Ishikawa (cell line): Measurements from ENCODE around the gene TTC13.

Experiments used
- CEBPB ChIP-seq: IDR thresholded peaks from 2 replicates; pipeline ENCODE4 v1.6.1; 2012
- CREB1 ChIP-seq: IDR thresholded peaks from 2 replicates; pipeline ENCODE4 v1.6.1; 2012; ENCODE audit warnings: low read depth
- EGR1 ChIP-seq: IDR thresholded peaks from 2 replicates; pipeline ENCODE4 v1.6.1; 2012
- EP300 ChIP-seq: IDR thresholded peaks from 2 replicates; pipeline ENCODE4 v1.6.1; 2012; ENCODE audit warnings: borderline replicate concordance
- FOXM1 ChIP-seq: IDR thresholded peaks from 2 replicates; pipeline ENCODE4 v1.6.1; 2012; ENCODE audit warnings: low read depth, borderline replicate concordance
- NFIC ChIP-seq: IDR thresholded peaks from 2 replicates; pipeline ENCODE4 v1.6.1; 2012
- RAD21 ChIP-seq: IDR thresholded peaks from 2 replicates; pipeline ENCODE4 v1.6.1; 2012; ENCODE audit warnings: low read depth
- TAF1 ChIP-seq: IDR thresholded peaks from 2 replicates; pipeline ENCODE4 v1.6.1; 2012; ENCODE audit warnings: low read depth, mild to moderate bottlenecking
- TCF12 ChIP-seq: IDR thresholded peaks from 2 replicates; pipeline ENCODE4 v1.6.1; 2012; ENCODE audit warnings: low read depth
- TEAD4 ChIP-seq: IDR thresholded peaks from 2 replicates; pipeline ENCODE4 v1.6.1; 2012
- USF1 ChIP-seq: IDR thresholded peaks from 2 replicates; pipeline ENCODE4 v1.6.1; 2012
- YY1 ChIP-seq: IDR thresholded peaks from 2 replicates; pipeline ENCODE4 v1.6.1; 2012; ENCODE audit warnings: low read depth
- ZBTB7A ChIP-seq: IDR thresholded peaks from 2 replicates; pipeline ENCODE4 v1.6.1; 2012; ENCODE audit warnings: low read depth
- TF ChIP-seq, protein P1 (sequence below): IDR thresholded peaks from 2 replicates; pipeline ENCODE4 v1.6.1; 2012; ENCODE audit warnings: low read depth, mild to moderate bottlenecking
- TF ChIP-seq, protein P2 (sequence below): IDR thresholded peaks from 2 replicates; pipeline ENCODE4 v1.6.1; 2012

Gene TTC13

GRCh38 chr1:230992100-230992774 lies 13.6 kb upstream of the TTC13 start:
- no peak for TF ChIP-seq TAF1
- TF ChIP-seq RAD21 = no peak
- no peak for TF ChIP-seq EP300
- no peak for TF ChIP-seq EGR1
- TF ChIP-seq TCF12 = no peak
- TF ChIP-seq ZBTB7A = no peak
- TF ChIP-seq TEAD4 = no peak
- TF ChIP-seq USF1 = no peak
- TF ChIP-seq, protein P1, sequence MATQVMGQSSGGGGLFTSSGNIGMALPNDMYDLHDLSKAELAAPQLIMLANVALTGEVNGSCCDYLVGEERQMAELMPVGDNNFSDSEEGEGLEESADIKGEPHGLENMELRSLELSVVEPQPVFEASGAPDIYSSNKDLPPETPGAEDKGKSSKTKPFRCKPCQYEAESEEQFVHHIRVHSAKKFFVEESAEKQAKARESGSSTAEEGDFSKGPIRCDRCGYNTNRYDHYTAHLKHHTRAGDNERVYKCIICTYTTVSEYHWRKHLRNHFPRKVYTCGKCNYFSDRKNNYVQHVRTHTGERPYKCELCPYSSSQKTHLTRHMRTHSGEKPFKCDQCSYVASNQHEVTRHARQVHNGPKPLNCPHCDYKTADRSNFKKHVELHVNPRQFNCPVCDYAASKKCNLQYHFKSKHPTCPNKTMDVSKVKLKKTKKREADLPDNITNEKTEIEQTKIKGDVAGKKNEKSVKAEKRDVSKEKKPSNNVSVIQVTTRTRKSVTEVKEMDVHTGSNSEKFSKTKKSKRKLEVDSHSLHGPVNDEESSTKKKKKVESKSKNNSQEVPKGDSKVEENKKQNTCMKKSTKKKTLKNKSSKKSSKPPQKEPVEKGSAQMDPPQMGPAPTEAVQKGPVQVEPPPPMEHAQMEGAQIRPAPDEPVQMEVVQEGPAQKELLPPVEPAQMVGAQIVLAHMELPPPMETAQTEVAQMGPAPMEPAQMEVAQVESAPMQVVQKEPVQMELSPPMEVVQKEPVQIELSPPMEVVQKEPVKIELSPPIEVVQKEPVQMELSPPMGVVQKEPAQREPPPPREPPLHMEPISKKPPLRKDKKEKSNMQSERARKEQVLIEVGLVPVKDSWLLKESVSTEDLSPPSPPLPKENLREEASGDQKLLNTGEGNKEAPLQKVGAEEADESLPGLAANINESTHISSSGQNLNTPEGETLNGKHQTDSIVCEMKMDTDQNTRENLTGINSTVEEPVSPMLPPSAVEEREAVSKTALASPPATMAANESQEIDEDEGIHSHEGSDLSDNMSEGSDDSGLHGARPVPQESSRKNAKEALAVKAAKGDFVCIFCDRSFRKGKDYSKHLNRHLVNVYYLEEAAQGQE = no peak

- TF ChIP-seq, protein P2, sequence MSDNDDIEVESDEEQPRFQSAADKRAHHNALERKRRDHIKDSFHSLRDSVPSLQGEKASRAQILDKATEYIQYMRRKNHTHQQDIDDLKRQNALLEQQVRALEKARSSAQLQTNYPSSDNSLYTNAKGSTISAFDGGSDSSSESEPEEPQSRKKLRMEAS = no peak
Observed at GRCh38 chr1:230987448-230987847, 8.8 kb upstream of the TTC13 start.

DNA sequence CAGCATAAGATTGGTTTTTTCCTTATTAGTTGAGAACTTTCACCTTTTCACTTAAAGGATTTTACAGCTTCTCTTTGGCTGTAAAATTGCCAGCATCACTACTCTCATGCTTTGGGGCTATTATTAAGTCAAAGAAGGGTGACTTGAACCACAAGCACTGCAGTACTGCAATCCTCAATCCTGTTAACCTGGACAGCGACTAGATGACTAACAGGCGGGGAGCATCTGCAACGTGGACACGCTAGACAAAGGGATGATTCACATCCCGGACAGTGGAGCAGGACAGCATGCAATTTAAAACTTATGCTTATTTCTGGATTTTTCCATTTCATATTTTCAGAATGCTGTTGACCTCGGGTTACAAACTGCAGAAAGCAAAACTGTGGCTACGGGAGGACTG lies 8.3 kb upstream of the TTC13 start:
- TF ChIP-seq NFIC = no peak
- TF ChIP-seq ZBTB7A = no peak
- TF ChIP-seq TAF1 = no peak
- no peak for TF ChIP-seq YY1
- no peak for TF ChIP-seq RAD21

DNA sequence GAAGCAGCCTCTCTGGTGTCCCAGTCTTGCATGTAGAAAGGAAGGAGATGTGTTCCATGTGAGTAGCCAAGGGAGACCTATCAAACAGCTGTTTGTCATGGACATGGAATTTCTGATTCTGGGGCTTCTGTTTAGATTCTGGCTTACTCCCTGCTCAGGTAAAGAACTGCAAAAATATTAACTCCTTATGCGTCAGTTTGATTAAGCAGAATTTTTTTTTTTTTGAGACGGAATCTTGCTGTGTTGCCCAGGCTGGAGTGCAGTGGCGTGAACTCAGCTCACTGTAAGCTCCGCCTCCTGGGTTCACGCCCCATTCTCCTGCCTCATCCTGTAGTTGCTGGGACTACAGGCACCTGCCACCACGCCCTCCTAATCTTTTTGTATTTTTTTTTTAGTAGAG lies 7.0 kb upstream of the TTC13 start:
- TF ChIP-seq CEBPB (no peak), FOXM1 (no peak), EP300 (no peak), TEAD4 (no peak), EGR1 (no peak), TAF1 (no peak), NFIC (no peak), RAD21 (no peak), CREB1 (no peak), YY1 (no peak), TCF12 (no peak), USF1 (no peak), ZBTB7A (no peak)
- TF ChIP-seq, protein P1 = no peak

- TF ChIP-seq, protein P1 = no peak
- TF ChIP-seq USF1 (no peak), FOXM1 (no peak), TEAD4 (no peak), TCF12 (no peak), EP300 (no peak), CEBPB (no peak), CREB1 (no peak), RAD21 (no peak), YY1 (no peak), ZBTB7A (no peak), NFIC (no peak), TAF1 (no peak), EGR1 (no peak)
- TF ChIP-seq, protein P2 = no peak
Observed at GRCh38 chr1:230983811-230984210, 5.2 kb upstream of the TTC13 start.
